HG03159 (cell line): ENCODE results near the gene LEFTY1.
"Not testable (repeated sequence)": the region's sequence is repeated elsewhere in the genome, so short reads cannot be mapped to it uniquely, and the experiment has no call there.

ENCODE experiments used
- ATAC-seq: cut with Tn5 transposase; IDR thresholded peaks from one replicate; pipeline ENCODE4 v1.9.1; 2021; ENCODE audit warnings: mild to moderate bottlenecking, moderate library complexity; ENCODE audit not compliant: unreplicated experiment

LEFTY1 gene

GRCh38 chr1:225888898-225889601, at the start of gene LEFTY1:
Gene LEFTY1, minus strand, starts transcription at chr1:225889146. Its CDS starts 80 bp downstream, at chr1:225889066.
- no peak for ATAC-seq

- no peak for ATAC-seq
Observed at GRCh38 chr1:225937048-225937968, 48.4 kb upstream of the LEFTY1 start.

- ATAC-seq: no peak
Observed at GRCh38 chr1:225936523-225936922, 47.6 kb upstream of the LEFTY1 start.

GRCh38 chr1:225936086-225936485, 47.1 kb upstream of the LEFTY1 start:
- ATAC-seq: not testable (repeated sequence)

GRCh38 chr1:225934711-225935110, 45.8 kb upstream of the LEFTY1 start:
- ATAC-seq: no peak

- ATAC-seq: no peak
Observed at GRCh38 chr1:225933072-225933471, 44.1 kb upstream of the LEFTY1 start.

GRCh38 chr1:225931270-225932136, 42.6 kb upstream of the LEFTY1 start:
- ATAC-seq: no peak

- no peak for ATAC-seq
Observed at GRCh38 chr1:225930566-225930965, 41.6 kb upstream of the LEFTY1 start.

GRCh38 chr1:225929462-225929861, 40.5 kb upstream of the LEFTY1 start:
- ATAC-seq: not testable (repeated sequence)

- ATAC-seq: no peak
Observed at GRCh38 chr1:225928186-225929175, 39.5 kb upstream of the LEFTY1 start.

GRCh38 chr1:225926551-225927113, 37.7 kb upstream of the LEFTY1 start:
- no peak for ATAC-seq

- peak; percentile 98 for ATAC-seq
Observed at GRCh38 chr1:225923692-225924555, 35.0 kb upstream of the LEFTY1 start, which contains the start of gene PYCR2. Gene PYCR2, minus strand, starts transcription at chr1:225924250. Its CDS starts 140 bp downstream, at chr1:225924110.

- ATAC-seq: no peak
Observed at GRCh38 chr1:225923381-225923691, 34.4 kb upstream of the LEFTY1 start.

- ATAC-seq: no peak
Observed at GRCh38 chr1:225921734-225922709, 33.1 kb upstream of the LEFTY1 start.

GRCh38 chr1:225919906-225920305, 31.0 kb upstream of the LEFTY1 start:
- no peak for ATAC-seq

- ATAC-seq: no peak
Observed at GRCh38 chr1:225918280-225918679, 29.3 kb upstream of the LEFTY1 start.

- ATAC-seq: no peak
Observed at GRCh38 chr1:225917536-225917935, 28.6 kb upstream of the LEFTY1 start.
